ENCODE data around the gene DNM3. TPM values are rescaled to one million over a fixed set of nuclear protein-coding genes. Genes with fewer than 3 reads are reported as not detected.

Gene DNM3
- total and polyA plus RNA-seq, 2 of the 8 experiments (the other 6 are each of a cell fraction or from before 2014, with no cell fraction given): 2.0 to 8.5 TPM

DNA sequence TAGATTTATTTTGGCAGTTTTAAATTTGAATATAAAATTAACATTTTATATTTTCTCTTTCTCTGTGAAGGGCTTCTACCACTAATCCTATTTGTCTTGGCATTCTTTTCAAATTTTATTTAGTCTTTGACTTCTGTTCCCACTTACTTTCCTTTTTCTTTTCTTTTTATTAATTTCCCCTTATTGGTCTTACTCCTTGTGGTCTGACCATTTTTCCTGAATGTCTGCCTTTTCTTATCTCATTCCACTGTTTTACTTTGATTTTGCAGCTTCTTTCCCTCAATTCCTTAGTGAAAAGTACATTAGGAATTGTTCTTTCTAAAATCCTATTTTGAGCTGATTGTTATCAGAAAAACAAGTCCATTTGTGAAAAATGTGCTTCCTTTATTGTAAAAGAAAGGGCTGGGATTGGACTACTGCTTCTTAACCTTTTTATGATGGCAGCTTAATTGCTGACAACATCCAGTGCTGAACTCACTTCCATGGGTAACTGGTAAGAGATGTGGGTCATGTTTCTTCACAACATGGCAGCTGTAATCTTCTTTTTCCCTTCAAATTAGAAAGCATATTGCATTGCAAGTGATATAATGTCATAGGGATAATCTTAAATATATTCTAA, 284.6 kb downstream of the DNM3 start:
- no peak for DNase-seq (ENCODE audit: low read depth in 1 of 2, low spot score in 2 of 2)
- Histone ChIP-seq H3K79me2 (ENCODE audit: control insufficient read depth in 1 of 2, insufficient read depth in 2 of 2, low read length in 2 of 2) (no peaks in the 10 kb centered on the region; a peak in 1 of 4 replicates), H4K8ac (ENCODE audit: extremely low read depth, insufficient read depth, low read length) (no peak overlapping the region), H2BK20ac (ENCODE audit: low read length) (no peak overlapping the region), H2BK15ac (ENCODE audit: low read length) (no peak overlapping the region), H3K4me3 (ENCODE audit: extremely low read depth in 1 of 4, insufficient read depth in 2 of 4, low read depth in 3 of 4, low read length in 4 of 4) (no peak overlapping the region), H3K23ac (ENCODE audit: insufficient read length) (no peak overlapping the region), H3K9ac (replicated peaks in 1 of 4; ENCODE audit: extremely low read depth in 1 of 4, low read depth in 3 of 4, low read length in 3 of 4) (no peak overlapping the region), H2AK5ac (ENCODE audit: low read depth, low read length) (no peak overlapping the region), H3K4ac (replicated peaks; ENCODE audit: insufficient read length, low read depth, low read length) (no peak overlapping the region), H3K27me3 (replicated peaks in 1 of 4; ENCODE audit: control insufficient read depth in 3 of 4, extremely low read depth in 1 of 4, insufficient read depth in 3 of 4, low read length in 3 of 4) (no peaks in the 10 kb centered on the region), H4K20me1 (replicated peaks in 1 of 2; ENCODE audit: control insufficient read depth in 1 of 2, insufficient read depth in 2 of 2, low read length in 2 of 2) (no peaks in the 10 kb centered on the region), H3K23me2 (ENCODE audit: low read depth, low read length) (no peaks in the 10 kb centered on the region), H4K5ac (ENCODE audit: insufficient read length, low read depth, low read length) (no peak overlapping the region), H3K18ac (ENCODE audit: extremely low read depth, low read length) (no peak overlapping the region), H3K9me3 (ENCODE audit: insufficient read depth in 2 of 2, low read depth in 1 of 2, low read length in 1 of 2) (no peaks in the 10 kb centered on the region), H3K56ac (replicated peaks; ENCODE audit: insufficient read length, low read depth, low read length) (no peak overlapping the region), H3K79me1 (ENCODE audit: low read depth, low read length) (no peaks in the 10 kb centered on the region), H2BK12ac (ENCODE audit: low read depth, low read length) (no peak overlapping the region), H2BK5ac (ENCODE audit: low read depth, low read length) (no peak overlapping the region), H2AFZ (ENCODE audit: low read length) (no peak overlapping the region), H3K36me3 (ENCODE audit: control insufficient read depth in 2 of 4, insufficient read depth in 4 of 4, low read length in 3 of 4) (no peaks in the 10 kb centered on the region), H3K27ac (ENCODE audit: low read depth, low read length) (no peak overlapping the region), H3K14ac (ENCODE audit: insufficient read length) (no peak overlapping the region), H4K91ac (replicated peaks; ENCODE audit: insufficient read length, low read length) (no peak overlapping the region), H3K4me1 (replicated peaks in 1 of 4; ENCODE audit: control insufficient read depth in 3 of 4, insufficient read depth in 4 of 4, low read length in 3 of 4) (no peaks in the 10 kb centered on the region), H2BK120ac (replicated peaks; ENCODE audit: low read depth, low read length) (no peak overlapping the region), H3K4me2 (ENCODE audit: insufficient read depth in 1 of 2, low read depth in 2 of 2, low read length in 2 of 2) (no peak overlapping the region)
- no peak for FAIRE-seq
- ChIA-PET CTCF (ENCODE audit: partially characterized antibody) (interaction anchor here (0.7 to 1.6 kb wide), 6 partner anchors 9 to 324 kb away, joined by 3 to 8 read pairs (median 4); no protein-coding TSS in a partner anchor), POLR2A (ENCODE audit: partially characterized antibody) (interaction anchor here (0.6 kb wide), 1 partner anchor 73 kb away, joined by 3 read pairs; no protein-coding TSS in a partner anchor)
- no peak for TF ChIP-seq CREB1 (IDR thresholded peaks at IDR 0.05)
- TF ChIP-seq SUZ12 (IDR thresholded peaks at IDR 0.05; ENCODE audit: low read length): no peak
- TF ChIP-seq FOSL1 (IDR thresholded peaks at IDR 0.05; ENCODE audit: insufficient read depth, low read depth, low read length): no peak
- TF ChIP-seq BRCA1 (IDR thresholded peaks at IDR 0.05; ENCODE audit: low read depth, low read length): no peak
- no peak for TF ChIP-seq JUND (IDR thresholded peaks at IDR 0.05; ENCODE audit: low read length)
- no peak for TF ChIP-seq NRF1 (IDR thresholded peaks at IDR 0.05; ENCODE audit: low read depth, low read length)

Data from H1 (cell line).